ENCODE data around the gene SELENOV. TPM values are rescaled to one million over a fixed set of nuclear protein-coding genes. Genes with fewer than 3 reads are reported as not detected.

SELENOV gene
- total RNA-seq, 1 donor from 2014 or later: not detected

DNA sequence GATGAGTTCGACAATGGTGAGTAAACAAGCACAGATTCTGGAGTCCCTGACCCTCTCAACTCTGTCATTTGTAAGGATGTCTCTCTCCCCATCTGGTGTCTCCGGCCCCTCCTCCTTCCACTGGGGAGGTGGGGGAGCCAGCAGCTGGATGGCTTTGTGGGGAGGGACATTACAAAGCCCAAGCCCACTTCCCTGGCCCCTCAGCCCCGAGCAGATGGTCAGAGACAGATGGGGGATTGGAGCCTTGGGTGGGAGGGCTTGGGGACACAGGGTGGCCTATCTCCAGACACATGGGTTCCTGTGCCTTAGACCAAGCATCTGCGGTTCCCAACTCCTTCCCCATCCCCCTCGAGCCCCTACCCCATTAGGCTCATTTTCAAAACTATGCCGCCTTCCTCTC lies 31.8 kb upstream of the SELENOV start:
- no peak for DNase-seq (ENCODE audit: low spot score in 2 of 2)
- peaks cover 4 to 12% of the 10 kb centered on the region in 2 donors for H3K4me1 ChIP-seq
- TF ChIP-seq, protein P1, sequence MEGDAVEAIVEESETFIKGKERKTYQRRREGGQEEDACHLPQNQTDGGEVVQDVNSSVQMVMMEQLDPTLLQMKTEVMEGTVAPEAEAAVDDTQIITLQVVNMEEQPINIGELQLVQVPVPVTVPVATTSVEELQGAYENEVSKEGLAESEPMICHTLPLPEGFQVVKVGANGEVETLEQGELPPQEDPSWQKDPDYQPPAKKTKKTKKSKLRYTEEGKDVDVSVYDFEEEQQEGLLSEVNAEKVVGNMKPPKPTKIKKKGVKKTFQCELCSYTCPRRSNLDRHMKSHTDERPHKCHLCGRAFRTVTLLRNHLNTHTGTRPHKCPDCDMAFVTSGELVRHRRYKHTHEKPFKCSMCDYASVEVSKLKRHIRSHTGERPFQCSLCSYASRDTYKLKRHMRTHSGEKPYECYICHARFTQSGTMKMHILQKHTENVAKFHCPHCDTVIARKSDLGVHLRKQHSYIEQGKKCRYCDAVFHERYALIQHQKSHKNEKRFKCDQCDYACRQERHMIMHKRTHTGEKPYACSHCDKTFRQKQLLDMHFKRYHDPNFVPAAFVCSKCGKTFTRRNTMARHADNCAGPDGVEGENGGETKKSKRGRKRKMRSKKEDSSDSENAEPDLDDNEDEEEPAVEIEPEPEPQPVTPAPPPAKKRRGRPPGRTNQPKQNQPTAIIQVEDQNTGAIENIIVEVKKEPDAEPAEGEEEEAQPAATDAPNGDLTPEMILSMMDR (IDR thresholded peaks at IDR 0.05): no peak
- intact Hi-C loops (cut with DNase I): no loop called here
- H3K4me3 ChIP-seq: no peak overlapping the region
- H3K27ac ChIP-seq: no peak overlapping the region
- no peaks in the 10 kb centered on the region for H3K9me3 ChIP-seq
- peaks cover 30 to 44% of the 10 kb centered on the region in 2 donors for H3K36me3 ChIP-seq
- H3K27me3 ChIP-seq: no peaks in the 10 kb centered on the region

DNA sequence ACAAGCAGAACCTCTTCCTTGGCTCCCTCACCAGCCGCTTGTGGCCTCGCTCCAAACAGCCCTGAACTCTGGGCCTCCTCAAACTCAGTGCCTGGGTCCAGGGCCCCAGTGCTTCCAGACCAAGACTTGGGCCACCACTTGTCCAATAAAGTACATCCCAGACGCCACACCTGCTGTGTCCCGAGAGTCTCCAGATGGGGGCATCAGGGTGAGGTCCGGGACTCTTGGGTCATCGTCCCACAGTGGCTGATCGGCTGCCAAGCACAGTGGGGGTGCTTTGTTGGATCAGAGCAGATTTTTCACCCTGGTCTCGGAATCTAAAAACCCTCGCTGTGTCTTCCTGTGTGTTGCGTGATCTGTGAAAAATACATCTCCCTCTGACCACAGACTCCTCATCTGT lies 25.2 kb upstream of the SELENOV start:
- DNase-seq (ENCODE audit: low spot score in 2 of 2): no peak
- no peak overlapping the region for H3K4me3 ChIP-seq
- TF ChIP-seq, protein P1 (IDR thresholded peaks at IDR 0.05): no peak
- H3K36me3 ChIP-seq: peaks cover 62 to 72% of the 10 kb centered on the region in 2 donors
- H3K9me3 ChIP-seq: no peaks in the 10 kb centered on the region
- intact Hi-C loops (cut with DNase I): no loop called here
- no peaks in the 10 kb centered on the region for H3K4me1 ChIP-seq
- H3K27ac ChIP-seq: no peak overlapping the region
- H3K27me3 ChIP-seq: no peaks in the 10 kb centered on the region

- Histone ChIP-seq H3K4me3 (no peak overlapping the region), H3K36me3 (peaks cover 43 to 49% of the 10 kb centered on the region in 2 donors), H3K9me3 (no peaks in the 10 kb centered on the region), H3K4me1 (no peaks in the 10 kb centered on the region), H3K27me3 (no peaks in the 10 kb centered on the region), H3K27ac (no peak overlapping the region)
- intact Hi-C loops (cut with DNase I): no loop called here
- TF ChIP-seq, protein P1 (IDR thresholded peaks at IDR 0.05): no peak
- DNase-seq (ENCODE audit: low spot score in 2 of 2): no peak
These were observed 22.7 kb upstream of the SELENOV start for GRCh38 chr19:39492225-39492624.

DNA sequence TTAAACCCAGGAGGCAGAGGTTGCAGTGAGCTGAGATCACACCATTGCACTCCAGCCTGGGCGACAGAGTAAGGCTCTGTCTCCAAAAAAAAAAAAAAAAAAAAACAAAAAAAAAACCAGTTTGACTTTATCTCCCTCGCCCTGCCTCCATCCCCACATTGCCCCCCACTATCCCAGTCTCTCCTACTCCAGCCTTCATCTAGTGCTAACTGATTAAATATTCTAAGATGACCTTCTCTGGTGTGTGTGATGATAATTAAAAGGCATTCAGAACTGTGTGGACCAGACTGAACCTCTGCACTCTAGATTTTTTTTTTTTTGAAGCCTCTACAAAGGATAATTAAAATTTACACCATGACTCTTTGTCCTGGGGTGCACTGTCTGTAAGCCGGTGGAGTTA lies 22.2 kb upstream of the SELENOV start:
- Histone ChIP-seq H3K9me3 (no peaks in the 10 kb centered on the region), H3K4me1 (peaks cover 0 to 1% of the 10 kb centered on the region in 2 donors), H3K4me3 (no peak overlapping the region), H3K27ac (no peak overlapping the region), H3K27me3 (no peaks in the 10 kb centered on the region), H3K36me3 (peaks cover 38 to 43% of the 10 kb centered on the region in 2 donors)
- TF ChIP-seq, protein P1 (IDR thresholded peaks at IDR 0.05): no peak
- intact Hi-C loops (cut with DNase I): no loop called here
- DNase-seq (ENCODE audit: low spot score in 2 of 2): no peak

- H3K27me3 ChIP-seq: no peaks in the 10 kb centered on the region
- no peaks in the 10 kb centered on the region for H3K9me3 ChIP-seq
- TF ChIP-seq, protein P1 (IDR thresholded peaks at IDR 0.05): no peak
- intact Hi-C loops (cut with DNase I): no loop called here
- no peak overlapping the region for H3K27ac ChIP-seq
- H3K4me3 ChIP-seq: no peak overlapping the region
- DNase-seq (ENCODE audit: low spot score in 2 of 2): no peak
- peaks cover 19 to 24% of the 10 kb centered on the region in 2 donors for H3K36me3 ChIP-seq
- peaks cover 0 to 6% of the 10 kb centered on the region in 2 donors for H3K4me1 ChIP-seq
These were observed 20.3 kb upstream of the SELENOV start for GRCh38 chr19:39494661-39495060.

DNA sequence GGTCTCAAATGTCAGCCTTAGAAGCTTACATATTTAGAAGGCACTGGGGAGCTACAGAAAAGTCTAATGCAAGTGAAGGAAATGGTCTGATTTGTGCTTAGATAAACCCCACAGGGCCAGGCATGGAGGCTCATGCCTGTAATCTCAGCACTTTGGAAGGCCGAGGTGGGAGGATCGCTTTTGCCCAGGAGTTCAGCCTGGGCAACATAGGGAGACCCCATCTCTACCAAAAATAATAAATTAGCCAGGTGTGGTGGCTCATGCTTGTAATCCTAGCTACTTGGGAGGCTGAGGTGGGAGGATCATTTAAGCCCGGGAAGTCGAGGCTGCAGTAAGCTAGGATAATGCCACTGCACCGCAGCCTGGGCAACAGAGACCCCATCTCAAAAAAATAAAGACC lies 18.9 kb upstream of the SELENOV start:
- H3K4me3 ChIP-seq: no peak overlapping the region
- H3K36me3 ChIP-seq: peaks cover 5 to 10% of the 10 kb centered on the region in 2 donors
- H3K27me3 ChIP-seq: no peaks in the 10 kb centered on the region
- no peaks in the 10 kb centered on the region for H3K9me3 ChIP-seq
- intact Hi-C loops (cut with DNase I): no loop called here
- H3K27ac ChIP-seq: no peak overlapping the region
- peaks cover 0 to 6% of the 10 kb centered on the region in 2 donors for H3K4me1 ChIP-seq
- TF ChIP-seq, protein P1 (IDR thresholded peaks at IDR 0.05): no peak
- DNase-seq (ENCODE audit: low spot score in 2 of 2): no peak
